HG03378 (cell line): Measurements from ENCODE around the gene CDH22.

Experiments
- ATAC-seq: cut with Tn5 transposase; IDR thresholded peaks from one replicate; pipeline ENCODE4 v1.9.1; 2021; ENCODE audit warnings: mild to moderate bottlenecking, moderate library complexity; ENCODE audit not compliant: unreplicated experiment

Gene CDH22

DNA sequence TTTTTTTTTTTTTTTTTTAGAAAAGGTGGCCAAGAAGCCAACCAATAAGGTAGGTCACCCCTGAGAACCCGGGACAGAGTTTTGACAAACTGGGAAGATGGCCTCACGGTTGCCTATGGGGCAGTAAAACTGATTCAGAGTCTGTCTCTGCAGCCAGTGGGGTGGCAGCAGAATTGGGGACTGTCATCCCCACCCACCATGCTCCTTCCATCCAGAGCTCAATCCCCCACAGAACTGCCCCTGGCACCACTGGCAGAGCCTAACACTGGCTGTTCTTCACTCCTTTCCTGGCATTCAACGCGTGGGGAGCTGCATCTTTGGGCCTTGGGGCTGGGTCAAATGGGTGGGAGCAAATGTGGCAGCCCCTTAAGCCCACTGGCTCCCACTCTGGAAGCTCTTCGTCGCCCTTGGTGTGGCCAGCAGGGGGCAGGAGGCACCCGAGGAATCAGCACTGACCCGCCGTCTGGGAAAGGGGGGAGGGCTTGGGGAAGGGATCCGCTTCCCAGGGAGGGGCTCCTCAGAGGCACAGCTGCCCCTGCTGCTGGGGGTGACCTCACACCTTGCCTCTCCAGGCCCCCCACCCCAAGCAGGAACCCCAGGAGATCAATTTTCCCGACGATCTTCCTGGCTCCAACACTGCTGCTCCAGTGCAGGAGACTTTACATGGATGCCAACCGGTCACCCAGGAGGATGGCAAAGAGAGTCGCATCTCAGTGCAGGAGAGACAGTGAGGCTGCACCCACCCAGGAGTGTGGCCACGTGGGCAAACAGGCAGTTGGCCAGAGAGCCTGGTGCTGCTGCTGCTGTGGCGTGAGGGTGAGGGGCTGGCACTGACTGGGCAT lies 179.8 kb downstream of the CDH22 start:
- ATAC-seq = no peak

DNA sequence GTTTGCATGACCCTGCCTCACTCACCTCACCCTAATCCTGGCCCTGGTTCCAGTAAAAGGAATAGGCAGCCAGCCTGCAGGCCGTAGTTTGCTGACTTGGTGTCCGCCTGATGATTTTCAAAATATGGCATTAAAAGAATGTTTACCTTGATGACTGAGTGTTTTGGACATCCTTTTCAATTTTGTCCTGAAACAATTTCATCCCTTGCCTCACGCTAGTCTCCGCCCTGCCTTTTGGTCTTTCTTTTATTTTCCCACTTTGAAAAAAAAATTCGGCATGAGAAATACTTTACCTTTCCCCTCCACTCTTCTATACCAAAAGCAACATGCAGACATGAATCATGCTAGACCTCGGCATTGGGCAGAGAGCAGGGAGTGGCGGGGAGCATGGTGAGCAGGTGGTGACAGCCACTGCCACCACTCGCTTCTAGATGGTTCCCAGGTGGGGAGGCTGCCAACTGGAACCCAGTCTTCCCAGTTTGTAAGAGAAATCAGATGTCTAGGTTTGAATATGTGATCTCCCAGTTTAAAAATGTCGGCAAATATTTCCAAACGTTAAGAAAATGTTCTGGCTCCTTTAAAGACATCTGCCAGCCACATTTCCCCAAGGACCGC lies 180.8 kb downstream of the CDH22 start:
- no peak for ATAC-seq

DNA sequence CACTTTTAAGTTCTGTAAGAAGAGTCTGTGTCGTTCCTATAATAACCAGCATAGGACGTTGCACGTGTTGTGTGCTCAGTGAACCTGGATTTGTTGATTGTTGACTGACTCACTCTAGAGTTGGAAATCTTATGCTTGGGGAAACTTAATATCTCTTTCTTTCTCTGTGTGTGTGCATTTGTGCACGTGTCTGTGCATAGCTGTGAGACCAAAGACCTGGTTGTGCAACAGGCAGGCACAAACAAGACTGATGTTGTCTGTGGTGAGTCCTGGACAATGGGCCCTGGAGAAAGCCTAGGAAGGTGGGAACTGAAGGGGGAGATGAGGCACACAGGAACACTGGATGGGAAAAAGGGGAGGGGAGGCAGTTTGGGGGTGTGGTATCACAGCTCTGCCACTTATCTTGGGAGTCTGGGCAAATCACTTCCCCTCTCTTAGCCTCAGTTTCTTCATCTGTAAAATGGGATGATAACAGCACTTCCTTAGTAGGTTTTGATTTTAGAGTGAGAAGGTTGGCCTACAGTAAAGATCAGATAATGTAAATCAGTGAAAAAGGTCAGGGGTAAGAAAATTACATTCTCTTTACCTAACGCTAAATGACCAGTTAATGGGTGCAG lies 181.8 kb downstream of the CDH22 start:
- ATAC-seq = no peak
